Esophagus squamous epithelium (tissue), 5 donors: Measurements from ENCODE around the gene RORC. TPM values are rescaled to one million over a fixed set of nuclear protein-coding genes. Genes with fewer than 3 reads are reported as not detected.
"Not testable (repeated sequence)": the region's sequence is repeated elsewhere in the genome, so short reads cannot be mapped to it uniquely, and the experiment has no call there.

Experiments used
- DNase-seq: peaks from one replicate; lab custom pipeline; 2025; lab: John Stamatoyannopoulos, UW
- H3K27ac ChIP-seq, 4 donors: fragments of 200-600 bp; sonication (generic); one replicate each; pipeline ENCODE4 v1.5.1; 2016 to 2019; ENCODE audit warnings: mild to moderate bottlenecking in 1 of 4
- H3K27me3 ChIP-seq, 4 donors: fragments of 200-600 bp; sonication (generic); 1 replicate in 3 of 4; 2 replicates in 1 of 4; pipeline versions ENCODE4 v1.5.1 to v1.6.0; 2017 to 2021; ENCODE audit warnings: antibody characterized with exemption in 1 of 4
- H3K36me3 ChIP-seq, 3 donors: fragments of 200-600 bp; sonication (generic); one replicate each; pipeline ENCODE4 v1.5.1; 2016 to 2019
- H3K4me1 ChIP-seq, 3 donors: fragments of 200-600 bp; sonication (generic); one replicate each; pipeline ENCODE4 v1.5.1; 2017 to 2019
- H3K4me3 ChIP-seq, 4 donors: fragments of 200-600 bp; sonication (generic); 1 replicate in 3 of 4; 2 replicates in 1 of 4; pipeline ENCODE4 v1.5.1; 2016 to 2019; ENCODE audit warnings: mild to moderate bottlenecking in 2 of 4, moderate library complexity in 1 of 4
- H3K9me3 ChIP-seq, 3 donors: fragments of 200-600 bp; sonication (generic); one replicate each; pipeline ENCODE4 v1.5.1; 2016 to 2019
- CTCF ChIP-seq, 6 experiments: fragments of 450-650 bp in 4 of 6; fragments of 200-600 bp in 2 of 6; sonication (generic) in 2 of 6; IDR thresholded peaks; one replicate each; pipeline ENCODE4 v1.5.1; 2016 to 2019; ENCODE audit warnings: antibody characterized with exemption in 6 of 6, mild to moderate bottlenecking in 4 of 6, moderate library complexity in 4 of 6
- POLR2A ChIP-seq, 4 donors: fragments of 450-650 bp; IDR thresholded peaks; one replicate each; pipeline ENCODE4 v1.6.1; 2017; ENCODE audit warnings: antibody characterized with exemption in 4 of 4, mild to moderate bottlenecking in 4 of 4, moderate library complexity in 3 of 4
- WGBS, 2 donors: methylation state at CpG; one replicate each; pipeline ENCODE4 v1.1.5; 2018; 5-methylcytosine and 5-hydroxymethylcytosine counted together
- intact Hi-C: fragments of 100-400 bp; cut with DNase I; formaldehyde crosslinking; loops from one replicate; pipeline ENCODE4 v1.15.0; 2022
- total RNA-seq, 4 donors: library from RNA; depleted of rRNA; stranded (reverse); fragments of >200 nt; gene quantifications; one replicate each; pipeline ENCODE4 v1.1.0, GENCODE V29; 2016
- donor health status: DM: yes; HTN: yes; CAD: no.

Gene RORC
- total RNA-seq, 4 donors from 2014 or later, result 0.75 to 11.5 (median 5.3) TPM

GRCh38 chr1:151859891-151860293, 28.3 kb upstream of the RORC start:
- TF ChIP-seq POLR2A (IDR thresholded peaks at IDR 0.05), result no peak
- no peak for TF ChIP-seq CTCF (IDR thresholded peaks at IDR 0.05)
- no peak for DNase-seq
- 83 to 86% methylated on average over 3 of the region's 6 CpGs for WGBS, 2 donors
- H3K36me3 ChIP-seq, result no peaks in the 10 kb centered on the region
- H3K4me1 ChIP-seq, result peaks cover 25 to 65% (median 33%) of the 10 kb centered on the region in 3 donors
- H3K27me3 ChIP-seq, result no peaks in the 10 kb centered on the region
- no peak overlapping the region for H3K4me3 ChIP-seq
- no peaks in the 10 kb centered on the region for H3K9me3 ChIP-seq
- intact Hi-C loops, result no loop called here
- no peak overlapping the region for H3K27ac ChIP-seq

- Histone ChIP-seq H3K36me3 (no peaks in the 10 kb centered on the region), H3K9me3 (no peaks in the 10 kb centered on the region), H3K4me1 (peaks cover 25 to 72% (median 38%) of the 10 kb centered on the region in 3 donors), H3K4me3 (no peak overlapping the region), H3K27me3 (no peaks in the 10 kb centered on the region), H3K27ac (peak overlapping the region in 2 of 4 donors; percentile 40 to 47)
- WGBS, 2 donors, result 94% methylated on average over 3 of the region's 6 CpGs; no CpG with 5 or more reads in 1 of the 2 donors
- no peak for DNase-seq
- TF ChIP-seq CTCF (IDR thresholded peaks at IDR 0.05), result no peak
- TF ChIP-seq POLR2A (IDR thresholded peaks at IDR 0.05), result no peak
- intact Hi-C loops, result no loop called here
Observed at GRCh38 chr1:151858886-151859665, 27.5 kb upstream of the RORC start.

GRCh38 chr1:151858030-151858746, 26.6 kb upstream of the RORC start:
- Histone ChIP-seq H3K4me1 (peaks cover 25 to 81% (median 41%) of the 10 kb centered on the region in 3 donors), H3K36me3 (no peaks in the 10 kb centered on the region), H3K9me3 (no peaks in the 10 kb centered on the region), H3K27me3 (no peaks in the 10 kb centered on the region), H3K27ac (peak overlapping the region in 3 of 4 donors; percentile 31 to 71 (median 47)), H3K4me3 (no peak overlapping the region)
- intact Hi-C loops, result no loop called here
- TF ChIP-seq CTCF (IDR thresholded peaks at IDR 0.05) (no peak), POLR2A (IDR thresholded peaks at IDR 0.05) (no peak)
- no peak for DNase-seq
- WGBS, 2 donors, result 53 to 58% methylated on average over 2 to 3 of the region's 3 CpGs

GRCh38 chr1:151855933-151856332, 24.3 kb upstream of the RORC start:
- intact Hi-C loops, result no loop called here
- WGBS, 2 donors, result 18 to 21% methylated on average over 4 of the region's 4 CpGs
- DNase-seq, result no peak
- TF ChIP-seq POLR2A (IDR thresholded peaks at IDR 0.05) (no peak), CTCF (IDR thresholded peaks at IDR 0.05) (no peak)
- Histone ChIP-seq H3K27me3 (peaks cover 0 to 13% (median 0%) of the 10 kb centered on the region in 4 donors), H3K27ac (peak overlapping the region in 3 of 4 donors; percentile 23 to 64 (median 53)), H3K4me1 (peaks cover 25 to 89% (median 42%) of the 10 kb centered on the region in 3 donors), H3K36me3 (no peaks in the 10 kb centered on the region), H3K9me3 (no peaks in the 10 kb centered on the region), H3K4me3 (no peak overlapping the region)

GRCh38 chr1:151855516-151855915, 23.9 kb upstream of the RORC start:
- DNase-seq, H3K4me3 ChIP-seq, intact Hi-C loops: not testable (repeated sequence)

More at GRCh38 chr1:151855516-151855915, 23.9 kb upstream of the RORC start:
- 45 to 52% methylated on average over 8 of the region's 8 CpGs for whole genome bisulfite sequencing, 2 donors
- H3K36me3 ChIP-seq, H3K9me3 ChIP-seq: not testable (repeated sequence)
- Histone ChIP-seq H3K27ac (peak overlapping the region in 3 of 4 donors; percentile 23 to 64 (median 53)), H3K27me3 (peaks cover 0 to 13% (median 0%) of the 10 kb centered on the region in 4 donors), H3K4me1 (peaks cover 25 to 85% (median 42%) of the 10 kb centered on the region in 3 donors)
